Spleen (tissue), 7 donors: Measurements from ENCODE around the gene CNDP1.

Source experiments
- POLR2A ChIP-seq, 3 donors: fragments of 450-650 bp; IDR thresholded peaks; one replicate each; pipeline ENCODE4 v1.5.1; 2017; ENCODE audit warnings: antibody characterized with exemption in 3 of 3, mild to moderate bottlenecking in 1 of 3
- POLR2AphosphoS5 ChIP-seq, 3 donors: sonication (generic); formaldehyde crosslinking; IDR thresholded peaks; one replicate each; pipeline ENCODE4 v1.5.1; 2017; ENCODE audit warnings: antibody characterized with exemption in 3 of 3
- TF ChIP-seq, protein P1 (sequence below), 11 experiments: fragments of 200-600 bp in 7 of 11; fragments of 450-650 bp in 4 of 11; sonication (generic) in 4 of 11; IDR thresholded peaks in 8 of 11; conservative IDR thresholded peaks in 3 of 11; 1 replicate in 7 of 11; 2 replicates in 4 of 11; pipeline versions ENCODE4 v1.4.0 to v1.8.0; 2016 to 2021; ENCODE audit warnings: antibody characterized with exemption in 11 of 11, inconsistent platforms in 4 of 11, mild to moderate bottlenecking in 1 of 11
- donor health status: DM: no; HTN: no; CAD: no; lungs with moderate emphysema.
- donor health status: DM: no; HTN: no; CAD: no.
- donor health status: DM: no; HTN: no; CAD: no.

DNA sequence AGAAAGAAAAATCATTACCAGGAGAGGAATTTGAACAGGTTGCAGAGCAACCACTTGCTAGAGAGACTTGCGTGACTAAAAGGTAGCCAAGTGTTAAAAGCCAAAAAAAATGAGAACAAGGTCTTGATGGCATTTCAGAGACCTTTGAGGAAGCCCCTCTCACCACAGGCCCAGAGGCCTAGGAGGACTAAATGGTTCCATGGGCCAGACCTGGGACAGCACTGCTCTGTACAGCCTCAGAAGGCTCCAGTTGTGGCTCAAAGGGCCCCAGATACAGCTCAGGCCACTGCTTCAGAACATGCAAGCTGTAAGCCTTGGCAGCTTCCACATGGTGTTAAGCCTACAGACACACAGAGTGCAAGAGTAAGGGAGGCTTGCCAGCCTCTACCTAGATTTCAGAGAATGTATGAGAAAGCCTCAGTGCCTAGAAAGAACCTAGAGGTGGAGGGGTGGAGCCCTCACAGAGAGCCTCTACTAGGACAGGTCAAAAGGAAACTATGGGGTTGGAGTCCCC lies 15.3 kb downstream of the CNDP1 start:
- TF ChIP-seq, protein P1, sequence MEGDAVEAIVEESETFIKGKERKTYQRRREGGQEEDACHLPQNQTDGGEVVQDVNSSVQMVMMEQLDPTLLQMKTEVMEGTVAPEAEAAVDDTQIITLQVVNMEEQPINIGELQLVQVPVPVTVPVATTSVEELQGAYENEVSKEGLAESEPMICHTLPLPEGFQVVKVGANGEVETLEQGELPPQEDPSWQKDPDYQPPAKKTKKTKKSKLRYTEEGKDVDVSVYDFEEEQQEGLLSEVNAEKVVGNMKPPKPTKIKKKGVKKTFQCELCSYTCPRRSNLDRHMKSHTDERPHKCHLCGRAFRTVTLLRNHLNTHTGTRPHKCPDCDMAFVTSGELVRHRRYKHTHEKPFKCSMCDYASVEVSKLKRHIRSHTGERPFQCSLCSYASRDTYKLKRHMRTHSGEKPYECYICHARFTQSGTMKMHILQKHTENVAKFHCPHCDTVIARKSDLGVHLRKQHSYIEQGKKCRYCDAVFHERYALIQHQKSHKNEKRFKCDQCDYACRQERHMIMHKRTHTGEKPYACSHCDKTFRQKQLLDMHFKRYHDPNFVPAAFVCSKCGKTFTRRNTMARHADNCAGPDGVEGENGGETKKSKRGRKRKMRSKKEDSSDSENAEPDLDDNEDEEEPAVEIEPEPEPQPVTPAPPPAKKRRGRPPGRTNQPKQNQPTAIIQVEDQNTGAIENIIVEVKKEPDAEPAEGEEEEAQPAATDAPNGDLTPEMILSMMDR (IDR thresholded peaks at IDR 0.05 in 8 of 11, conservative IDR thresholded peaks at IDR 0.05 in 3 of 11) = no peak
- TF ChIP-seq POLR2AphosphoS5 (IDR thresholded peaks at IDR 0.05) (no peak), POLR2A (IDR thresholded peaks at IDR 0.05) (no peak)
